A549 (cell line): ENCODE measurements around the gene TIGD2. TPM values are rescaled to one million over a fixed set of nuclear protein-coding genes. Genes with fewer than 3 reads are reported as not detected.
A peak's percentile ranks its signal among the peaks of the same experiment; 100 is the strongest.

Experiments
- ATAC-seq, 2 experiments: fragments of 200-7000 bp in 1 of 2; fragments of >200 bp in 1 of 2; cut with Nextera tagmentation in 1 of 2; cut with Tn5 transposase in 1 of 2; 3 replicates each; pipeline versions ENCODE4 v1.8.0 to v1.9.1; 2018 to 2020; ENCODE audit warnings: mild to moderate bottlenecking in 1 of 2, moderate library complexity in 1 of 2
- CTCF ChIA-PET: fragments of 300-600 bp; sonication (Branson Sonifier 250); formaldehyde crosslinking; extraction: SDS; loops from one replicate; lab custom pipeline; 2021; ENCODE audit warnings: antibody characterized with exemption, inconsistent platforms; lab: Yijun Ruan, JAX
- POLR2A ChIA-PET: fragments of 350-600 bp; formaldehyde crosslinking; extraction: SDS; loops from one replicate; lab custom pipeline; 2021; ENCODE audit warnings: antibody characterized with exemption, inconsistent platforms; lab: Yijun Ruan, JAX
- DNase-seq, 2 experiments: peaks; one replicate each; pipeline versions ENCODE4 v3.0.0 to v3.0.0-alpha.2; 2011 to 2016; ENCODE audit warnings: low read depth in 1 of 2, low spot score in 1 of 2
- FAIRE-seq: peaks from 2 replicates; lab custom pipeline; 2011; peaks lifted over from hg19 to GRCh38; lab: Jason Lieb, UNC
- H3K27ac ChIP-seq, 2 experiments: fragments of >200 bp; sonication (Bioruptor Twin); formaldehyde crosslinking; 3 replicates each; pipeline ENCODE4 v1.5.1; 2016 to 2017
- H3K4me1 ChIP-seq: fragments of >200 bp; sonication (Bioruptor Twin); formaldehyde crosslinking; 3 replicates; pipeline ENCODE4 v1.6.1; 2016
- H3K4me2 ChIP-seq: fragments of >200 bp; sonication (Bioruptor Twin); formaldehyde crosslinking; 3 replicates; pipeline ENCODE4 v1.6.1; 2016
- H3K4me3 ChIP-seq: fragments of >200 bp; sonication (Bioruptor Twin); formaldehyde crosslinking; 3 replicates; pipeline ENCODE4 v1.5.1; 2016
- H3K9me3 ChIP-seq: fragments of >200 bp; sonication (Bioruptor Twin); formaldehyde crosslinking; 3 replicates; pipeline ENCODE4 v1.6.1; 2016
- BHLHE40 ChIP-seq: IDR thresholded peaks from 2 replicates; pipeline ENCODE4 v1.6.1; 2012; ENCODE audit warnings: low read depth, low read length, inconsistent platforms
- CHD4 ChIP-seq: fragments of 200-600 bp; sonication (generic); IDR thresholded peaks from 2 replicates; pipeline ENCODE4 v1.6.1; 2016; ENCODE audit warnings: antibody characterized with exemption, mild to moderate bottlenecking, borderline replicate concordance
- CTCF ChIP-seq: fragments of >200 bp; sonication (Bioruptor Twin); formaldehyde crosslinking; IDR thresholded peaks from 3 replicates; pipeline ENCODE4 v1.5.1; 2016
- ELK1 ChIP-seq: fragments of 150-350 bp; IDR thresholded peaks from 2 replicates; pipeline ENCODE4 v1.6.1; 2014; ENCODE audit warnings: low read depth, mild to moderate bottlenecking, low read length
- EP300 ChIP-seq, 2 experiments: fragments of >200 bp; sonication (Bioruptor Twin); formaldehyde crosslinking; IDR thresholded peaks; 2 replicates in 1 of 2; 3 replicates in 1 of 2; pipeline ENCODE4 v1.6.1; 2016 to 2017
- FOSB ChIP-seq: fragments of 250-450 bp; sonication (Bioruptor Pico); IDR thresholded peaks from 2 replicates; pipeline ENCODE4 v1.5.0; 2020; ENCODE audit warnings: mild to moderate bottlenecking, moderate library complexity
- FOXS1 ChIP-seq: fragments of 250-450 bp; sonication (Bioruptor Pico); IDR thresholded peaks from 2 replicates; pipeline ENCODE4 v1.5.0; 2020; ENCODE audit warnings: mild to moderate bottlenecking, moderate library complexity
- HMGXB4 ChIP-seq: fragments of 250-450 bp; sonication (Bioruptor Pico); IDR thresholded peaks from 2 replicates; pipeline ENCODE4 v1.5.0; 2021; ENCODE audit warnings: mild to moderate bottlenecking, moderate library complexity, borderline replicate concordance
- HOXB13 ChIP-seq: fragments of 250-450 bp; sonication (Bioruptor Pico); IDR thresholded peaks from 2 replicates; pipeline ENCODE4 v1.5.0; 2020; ENCODE audit warnings: low read depth, mild to moderate bottlenecking, moderate library complexity
- JUNB ChIP-seq: fragments of >200 bp; sonication (Bioruptor Twin); formaldehyde crosslinking; IDR thresholded peaks from 2 replicates; pipeline ENCODE4 v1.6.1; 2016
- KDM1A ChIP-seq: fragments of 200-600 bp; sonication (generic); IDR thresholded peaks from 2 replicates; pipeline ENCODE4 v1.6.1; 2016; ENCODE audit warnings: low read depth, mild to moderate bottlenecking
- KDM5A ChIP-seq: fragments of 200-600 bp; sonication (generic); IDR thresholded peaks from 2 replicates; pipeline ENCODE4 v1.6.1; 2016; ENCODE audit warnings: antibody characterized with exemption, mild to moderate bottlenecking
- MAFK ChIP-seq: fragments of 450-650 bp; IDR thresholded peaks from 2 replicates; pipeline ENCODE4 v1.6.1; 2014; ENCODE audit not compliant: partially characterized antibody
- NPAS2 ChIP-seq: fragments of 250-450 bp; sonication (Bioruptor Pico); IDR thresholded peaks from 2 replicates; pipeline ENCODE4 v1.8.0; 2022; ENCODE audit warnings: mild to moderate bottlenecking, moderate library complexity, borderline replicate concordance
- POLR2A ChIP-seq: IDR thresholded peaks from 2 replicates; pipeline ENCODE4 v1.6.1; 2012; ENCODE audit warnings: mild to moderate bottlenecking, low read length
- RFX5 ChIP-seq: fragments of 450-650 bp; IDR thresholded peaks from 2 replicates; pipeline ENCODE4 v1.7.1; 2014; ENCODE audit warnings: antibody characterized with exemption, mild to moderate bottlenecking, moderate library complexity
- SREBF2 ChIP-seq: fragments of 450-650 bp; IDR thresholded peaks from 2 replicates; pipeline ENCODE4 v1.6.1; 2014; ENCODE audit warnings: mild to moderate bottlenecking, moderate library complexity
- TFCP2L1 ChIP-seq: fragments of 250-450 bp; sonication (Bioruptor Pico); IDR thresholded peaks from 2 replicates; pipeline ENCODE4 v1.5.0; 2021; ENCODE audit warnings: mild to moderate bottlenecking
- TP53 ChIP-seq: fragments of 250-450 bp; sonication (Bioruptor Pico); IDR thresholded peaks from 2 replicates; pipeline ENCODE4 v1.5.0; 2021; ENCODE audit warnings: mild to moderate bottlenecking, moderate library complexity
- WGBS: methylation state at CpG from one replicate; pipeline ENCODE4 v1.1.6; 2017; ENCODE audit errors: missing lambda C conversion rate; 5-methylcytosine and 5-hydroxymethylcytosine counted together
- polyA plus RNA-seq, 4 experiments: library from polyadenylated mRNA; depleted of rRNA in 3 of 4; stranded (reverse); fragments of >200 nt; fragmentation: RNase III in 1 of 4; extraction: RNeasy Plus Mini Kit Qiagen cat#74134 plus additional on column Dnase treatment in 1 of 4; gene quantifications; 2 replicates in 3 of 4; 3 replicates in 1 of 4; pipeline ENCODE4 v1.2.3, GENCODE V29; 2011 to 2017
- TF ChIP-seq, protein P1 (sequence below): IDR thresholded peaks from 2 replicates; pipeline ENCODE4 v1.6.1; 2012

TIGD2 gene
- polyA plus RNA-seq, 2 of the 4 experiments (the other 2 are of a cell fraction) = 6.6 to 10.7 TPM

GRCh38 chr4:89146196-89146595 is 34.9 kb downstream of the TIGD2 start:
- no peak for FAIRE-seq

GRCh38 chr4:89152972-89153371 is 41.6 kb downstream of the TIGD2 start:
- Histone ChIP-seq H3K4me1 (peaks cover 14% of the 10 kb centered on the region; the same call in 2 of the 3 replicates), H3K27ac (no peak overlapping the region), H3K4me3 (no peak overlapping the region), H3K9me3 (no peaks in the 10 kb centered on the region), H3K4me2 (no peak overlapping the region)
- FAIRE-seq (no peak), DNase-seq (no peak), ATAC-seq (no peak; a peak in 1 of 6 replicates)
- 24% methylated on average over 2 of the region's 2 CpGs for WGBS
- TF ChIP-seq MAFK (peak; percentile 35), BHLHE40 (no peak)
- CTCF ChIA-PET = interaction anchor here (1.3 kb wide), 1 partner anchor 334 kb away, joined by 4 read pairs; no protein-coding TSS in a partner anchor
- POLR2A ChIA-PET = no interaction called here

More at GRCh38 chr4:89146196-89146595, 34.9 kb downstream of the TIGD2 start:
- no peak for DNase-seq
- H3K4me1 ChIP-seq = no peaks in the 10 kb centered on the region
- no peak overlapping the region for H3K4me2 ChIP-seq
- CTCF ChIA-PET = no interaction called here
- no peak overlapping the region for H3K27ac ChIP-seq
- 58% methylated on average over 2 of the region's 2 CpGs for WGBS
- POLR2A ChIA-PET = no interaction called here
- H3K9me3 ChIP-seq = no peaks in the 10 kb centered on the region
- ATAC-seq = no peak
- no peak overlapping the region for H3K4me3 ChIP-seq
- TF ChIP-seq POLR2A (no peak), HMGXB4 (CRISPR knock-in tag) (no peak), FOSB (CRISPR knock-in tag) (no peak), JUNB (no peak), CHD4 (no peak), HOXB13 (CRISPR knock-in tag) (no peak), RFX5 (no peak), SREBF2 (no peak), TFCP2L1 (CRISPR knock-in tag) (no peak), FOXS1 (CRISPR knock-in tag) (no peak), TP53 (CRISPR knock-in tag) (no peak), NPAS2 (CRISPR knock-in tag) (no peak), ELK1 (no peak), EP300 (IDR thresholded peaks at IDR 0.05) (no peak), CTCF (no peak)

DNA sequence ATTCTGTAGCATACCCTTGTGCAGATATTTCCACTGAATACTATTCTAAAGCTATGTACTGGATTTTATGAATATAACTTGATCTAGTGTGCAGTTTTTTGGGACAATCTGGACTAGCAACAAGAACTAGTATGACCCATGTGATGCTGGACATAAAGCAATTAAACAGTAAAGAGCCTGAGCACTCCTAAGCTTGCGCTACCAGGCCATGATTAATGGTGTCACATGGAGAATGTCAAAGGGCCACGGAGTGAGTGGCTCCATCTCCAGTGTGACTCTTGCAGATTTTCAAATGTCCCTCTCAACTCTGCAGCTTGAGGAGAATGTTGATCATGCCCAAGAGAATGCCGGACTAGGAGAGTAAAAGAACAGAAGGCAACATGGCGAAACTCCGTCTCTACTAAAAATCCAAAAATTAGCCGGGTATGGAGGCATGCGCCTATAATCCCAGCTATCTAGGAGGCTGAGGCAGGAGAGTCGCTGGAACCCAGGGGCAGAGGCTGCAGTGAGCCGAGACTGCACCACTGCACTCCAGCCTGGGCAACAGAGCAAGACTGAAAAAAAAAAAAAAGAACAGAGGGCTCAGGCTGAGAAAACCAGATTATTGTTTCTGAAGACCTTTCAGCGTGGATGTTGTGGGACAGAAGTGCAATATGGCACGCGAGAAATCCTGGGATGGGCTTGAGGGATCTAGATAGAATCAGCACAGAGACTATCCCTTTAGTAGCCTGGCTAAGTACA is 45.0 kb downstream of the TIGD2 start:
- DNase-seq = no peak
- Histone ChIP-seq H3K4me1 (peaks cover 19% of the 10 kb centered on the region; the same call in 2 of the 3 replicates), H3K4me3 (no peak overlapping the region), H3K27ac (no peak overlapping the region), H3K4me2 (no peak overlapping the region), H3K9me3 (no peaks in the 10 kb centered on the region)
- no peak for FAIRE-seq
- no peak for ATAC-seq
- CTCF ChIA-PET = no interaction called here
- POLR2A ChIA-PET = no interaction called here
- 91% methylated on average over 12 of the region's 12 CpGs for WGBS
- no peak for TF ChIP-seq HOXB13 (CRISPR knock-in tag)
- TF ChIP-seq KDM1A = no peak
- TF ChIP-seq, protein P1, sequence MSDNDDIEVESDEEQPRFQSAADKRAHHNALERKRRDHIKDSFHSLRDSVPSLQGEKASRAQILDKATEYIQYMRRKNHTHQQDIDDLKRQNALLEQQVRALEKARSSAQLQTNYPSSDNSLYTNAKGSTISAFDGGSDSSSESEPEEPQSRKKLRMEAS = no peak
- no peak for TF ChIP-seq KDM5A
